HG02763 (cell line): Measurements from ENCODE around the gene GALT.

Experiments used
- ATAC-seq: cut with Tn5 transposase; IDR thresholded peaks from one replicate; pipeline ENCODE4 v1.9.1; 2021; ENCODE audit warnings: mild to moderate bottlenecking, moderate library complexity; ENCODE audit not compliant: unreplicated experiment

GALT gene

DNA sequence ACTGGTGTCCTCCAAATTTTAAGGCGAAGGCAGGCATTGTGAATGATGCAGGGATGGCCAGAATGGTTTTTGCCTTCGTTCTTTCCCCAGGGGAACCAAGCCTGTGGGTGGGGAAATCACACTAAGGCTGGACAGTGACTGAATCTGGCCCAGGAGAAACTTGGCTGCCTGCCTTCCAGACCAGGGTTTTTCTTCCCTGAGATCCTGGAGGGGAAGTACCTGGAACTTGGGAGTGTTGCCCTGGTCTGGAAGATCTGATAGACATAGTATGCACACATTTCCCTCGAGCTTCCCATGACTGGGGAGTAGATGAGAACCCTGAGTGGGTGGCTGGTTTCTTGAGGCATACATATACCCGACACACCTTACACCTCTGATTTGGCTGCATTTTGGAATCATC, 4.8 kb downstream of the GALT start:
- ATAC-seq = no peak

GRCh38 chr9:34651876-34652601, 5.6 kb downstream of the GALT start, which contains the start of gene IL11RA:
Gene IL11RA, plus strand, starts transcription at chr9:34652185. Its CDS starts 3,033 bp downstream, at chr9:34655218.
- no peak for ATAC-seq

GRCh38 chr9:34652602-34653000, 6.1 kb downstream of the GALT start:
- ATAC-seq = no peak

GRCh38 chr9:34653151-34654072, 6.9 kb downstream of the GALT start:
- no peak for ATAC-seq

- no peak for ATAC-seq
Observed at GRCh38 chr9:34654323-34655051, 8.0 kb downstream of the GALT start.

GRCh38 chr9:34655394-34655793, 8.9 kb downstream of the GALT start:
- no peak for ATAC-seq

- ATAC-seq = no peak
Observed at GRCh38 chr9:34656992-34657391, 10.5 kb downstream of the GALT start.

GRCh38 chr9:34658461-34658860, 12.0 kb downstream of the GALT start:
- ATAC-seq = no peak

DNA sequence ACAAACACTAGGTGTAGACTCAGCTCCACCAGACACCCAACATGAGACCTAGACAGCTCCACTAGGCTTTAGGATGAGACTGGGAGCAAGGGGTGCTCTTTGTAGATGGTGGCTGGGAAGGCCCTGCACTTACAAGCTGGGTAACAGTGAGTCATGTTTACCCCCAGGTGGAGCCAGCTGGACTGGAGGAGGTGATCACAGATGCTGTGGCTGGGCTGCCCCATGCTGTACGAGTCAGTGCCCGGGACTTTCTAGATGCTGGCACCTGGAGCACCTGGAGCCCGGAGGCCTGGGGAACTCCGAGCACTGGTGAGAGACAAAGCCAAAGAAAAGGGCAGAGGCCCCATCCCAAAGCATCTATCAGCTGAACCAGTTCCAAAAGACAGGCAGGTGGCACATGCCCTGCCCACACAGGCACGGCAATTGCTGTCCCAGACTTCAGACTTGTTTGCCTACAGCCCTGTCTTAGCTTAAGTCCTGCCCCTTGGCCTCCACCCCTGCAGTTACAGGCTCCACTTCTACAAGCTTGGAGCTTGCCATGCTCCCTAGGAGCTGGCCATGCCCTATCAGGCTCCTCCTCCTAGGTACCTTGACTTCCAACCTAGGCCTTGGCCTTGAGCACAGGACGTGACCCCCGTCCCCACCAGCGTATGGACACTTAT, 13.2 kb downstream of the GALT start:
- ATAC-seq = no peak

DNA sequence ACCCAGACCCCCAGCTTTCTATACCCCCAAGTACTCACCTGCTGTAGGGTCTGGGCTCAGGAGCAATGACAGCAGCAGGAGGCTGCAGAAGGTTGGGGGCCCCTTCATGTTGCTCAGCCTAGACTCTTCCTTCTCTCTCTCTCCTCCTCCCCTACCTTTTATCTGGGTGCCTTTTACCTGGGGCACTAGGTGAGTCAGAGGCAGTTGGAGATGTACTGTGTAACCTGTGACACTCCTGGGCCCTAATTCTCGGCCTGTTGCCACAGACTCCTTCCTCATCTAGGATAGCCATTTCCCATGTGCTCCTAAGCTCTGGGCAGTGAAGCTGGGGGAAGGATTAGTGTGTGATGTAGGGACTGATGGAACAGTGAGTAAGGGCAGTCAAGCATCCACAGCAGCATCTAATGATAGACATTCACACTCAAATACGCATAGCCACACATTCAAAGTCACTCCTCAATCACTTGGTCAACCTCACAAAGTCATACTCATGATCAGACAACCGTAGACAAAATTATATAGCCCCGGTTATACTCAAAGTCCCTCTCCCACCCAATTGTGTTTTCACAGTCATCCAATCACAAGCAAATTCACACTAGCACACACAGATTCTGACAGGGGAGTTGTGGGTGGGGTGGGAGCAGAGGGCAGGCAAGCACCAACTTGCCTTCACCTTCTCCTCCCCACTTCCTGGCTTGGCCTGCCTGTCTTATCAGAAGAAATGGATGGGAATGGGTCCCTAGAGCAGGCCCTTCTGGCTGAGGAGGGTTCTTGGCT, 16.2 kb downstream of the GALT start, which contains the start of gene CCL27:
CCL27 (minus strand) TSS at position 132 of the 777 bp plus-strand sequence; CDS start at position 108, 24 bp downstream.
- ATAC-seq = no peak

DNA sequence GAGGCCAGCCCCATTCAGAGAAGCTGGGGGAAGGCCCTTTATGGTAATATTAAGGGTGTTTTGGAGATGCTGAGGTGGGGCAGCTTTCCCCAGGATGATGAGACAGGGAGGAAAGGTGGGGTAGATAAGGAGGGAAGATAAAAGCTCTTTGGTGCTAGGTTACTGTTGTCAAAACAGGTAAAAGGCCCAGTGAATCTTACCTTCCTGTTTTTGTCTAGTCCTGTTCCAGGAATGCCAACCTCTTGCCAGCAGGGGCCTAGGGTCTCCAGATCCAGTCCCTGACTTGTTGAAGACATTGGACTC, 16.8 kb downstream of the GALT start:
- no peak for ATAC-seq

DNA sequence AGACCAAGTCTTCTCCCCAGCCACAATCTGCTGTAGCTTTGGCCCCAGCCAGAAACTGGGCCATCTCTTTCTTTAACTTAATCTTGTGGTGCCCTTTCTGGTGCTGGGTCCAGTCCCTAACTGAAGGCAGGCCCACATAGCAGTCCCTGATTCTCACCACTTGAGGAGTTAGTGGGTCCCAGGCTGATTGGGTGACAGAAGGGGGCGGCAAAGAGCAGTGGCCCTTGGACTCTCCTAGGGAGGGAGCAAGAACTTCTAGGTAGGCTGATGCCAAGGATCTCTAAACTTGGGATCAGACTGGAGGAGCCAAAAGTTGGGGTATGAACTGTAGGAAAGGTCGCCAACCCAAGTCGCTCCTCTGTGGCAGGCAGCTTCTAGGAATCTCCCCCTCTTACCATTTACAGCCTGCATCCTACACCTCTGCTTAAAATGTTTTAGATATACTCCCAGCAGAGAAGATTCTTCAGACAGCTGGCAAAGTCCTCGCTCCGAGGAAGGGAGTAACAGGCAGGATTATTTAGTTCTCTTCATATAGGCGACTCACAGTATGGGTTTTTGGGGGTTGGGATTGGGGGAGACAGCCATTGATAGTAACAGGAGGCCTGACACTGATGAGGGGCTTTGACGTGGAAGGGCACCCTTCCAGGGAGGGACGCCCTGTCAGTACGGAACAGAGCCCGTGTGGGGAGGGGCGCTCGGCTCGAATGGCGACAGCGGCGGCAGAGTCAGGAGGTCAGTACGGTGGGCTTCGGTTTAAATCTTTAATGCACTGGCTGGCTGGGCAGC, 18.0 kb downstream of the GALT start:
- peak; percentile 38 for ATAC-seq

- ATAC-seq = peak; percentile 21
Observed at GRCh38 chr9:34665067-34665380, 18.5 kb downstream of the GALT start.

- peak; percentile 58 for ATAC-seq
Observed at GRCh38 chr9:34665381-34666250, 19.1 kb downstream of the GALT start.

- ATAC-seq = no peak
Observed at GRCh38 chr9:34669809-34670562, 23.5 kb downstream of the GALT start.

- no peak for ATAC-seq
Observed at GRCh38 chr9:34671307-34671706, 24.8 kb downstream of the GALT start.

DNA sequence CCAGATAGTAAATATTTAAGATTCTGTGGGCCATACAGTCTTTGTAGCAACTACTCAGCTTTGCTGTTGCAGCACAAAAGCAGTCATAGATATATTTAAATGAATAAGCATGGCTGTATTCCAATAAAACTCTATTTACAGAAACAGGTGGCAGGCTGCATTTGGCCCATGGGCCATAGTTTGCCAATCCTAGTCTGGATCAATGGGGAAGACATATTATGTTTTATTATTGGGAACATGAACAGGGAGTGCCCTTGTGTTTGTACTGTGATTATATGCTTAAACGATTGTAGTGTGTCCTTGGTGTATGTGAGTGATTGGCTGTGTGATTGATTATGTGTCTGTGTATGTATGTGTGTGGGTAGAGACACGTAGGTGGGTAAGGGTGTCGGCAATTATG, 28.0 kb downstream of the GALT start:
- no peak for ATAC-seq
